Stimulated activated CD4-positive, alpha-beta T cell treated with anti-CD3 and anti-CD28 coated beads, TNF-alpha, amount 100 ng/mL, for 48 hours (primary cell): ENCODE results near the gene CACNA1B.
"Not testable (repeated sequence)": the region's sequence is repeated elsewhere in the genome, so short reads cannot be mapped to it uniquely, and the experiment has no call there.

Source experiments
- DNase-seq, 3 donors: peaks; one replicate each; pipeline ENCODE4 v3.0.0-alpha.2; 2020; ENCODE audit warnings: low read depth in 3 of 3

The CACNA1B gene

DNA sequence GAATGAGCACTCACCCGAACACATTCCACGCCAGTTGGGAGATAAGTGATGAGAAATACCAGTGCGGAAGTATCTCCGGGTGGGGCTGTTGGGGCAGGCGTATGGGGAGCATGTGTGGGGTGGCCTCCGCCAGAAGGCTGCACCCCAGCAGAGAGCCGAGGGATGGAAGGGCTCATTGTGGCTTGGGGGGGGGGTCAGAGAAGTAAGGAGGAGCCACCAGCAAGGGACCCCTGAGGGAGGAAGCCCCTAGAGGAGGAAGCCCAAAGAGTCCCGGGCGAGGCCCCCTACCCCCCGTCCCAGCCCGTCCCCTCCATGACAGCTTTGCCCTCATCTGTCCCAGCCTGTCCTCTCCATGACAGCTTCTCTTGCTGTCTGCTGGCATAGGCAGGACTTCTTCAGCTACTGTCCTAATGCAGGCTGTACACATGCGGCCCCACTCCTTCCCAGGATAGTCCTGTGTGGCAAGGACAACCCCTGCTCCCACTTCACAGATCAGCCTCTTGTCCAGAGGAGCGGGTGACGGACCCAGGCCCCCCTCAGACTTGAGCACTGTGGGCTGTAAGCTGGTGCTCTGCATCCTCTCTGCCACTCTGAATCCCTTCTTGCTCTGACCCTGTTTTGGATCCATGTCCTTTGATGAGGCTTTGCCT lies 239.6 kb downstream of the CACNA1B start:
- no peak for DNase-seq

DNA sequence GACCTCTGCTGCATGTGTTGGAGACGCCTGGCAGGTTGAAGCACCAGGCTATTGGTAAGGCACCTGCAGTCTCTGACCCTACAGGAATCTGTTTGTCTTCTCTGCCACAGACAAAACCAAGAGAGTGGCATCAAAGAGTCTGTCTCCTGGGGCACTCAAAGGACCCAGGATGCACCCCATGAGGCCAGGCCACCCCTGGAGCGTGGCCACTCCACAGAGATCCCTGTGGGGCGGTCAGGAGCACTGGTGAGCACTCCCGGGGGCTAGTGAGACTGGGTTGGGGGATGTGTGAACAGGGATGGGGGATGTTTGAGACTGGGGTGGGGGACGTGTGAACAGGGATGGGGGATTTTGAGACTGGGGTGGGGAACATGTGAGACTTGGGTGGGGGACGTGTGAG lies 240.3 kb downstream of the CACNA1B start:
- no peak for DNase-seq

DNA sequence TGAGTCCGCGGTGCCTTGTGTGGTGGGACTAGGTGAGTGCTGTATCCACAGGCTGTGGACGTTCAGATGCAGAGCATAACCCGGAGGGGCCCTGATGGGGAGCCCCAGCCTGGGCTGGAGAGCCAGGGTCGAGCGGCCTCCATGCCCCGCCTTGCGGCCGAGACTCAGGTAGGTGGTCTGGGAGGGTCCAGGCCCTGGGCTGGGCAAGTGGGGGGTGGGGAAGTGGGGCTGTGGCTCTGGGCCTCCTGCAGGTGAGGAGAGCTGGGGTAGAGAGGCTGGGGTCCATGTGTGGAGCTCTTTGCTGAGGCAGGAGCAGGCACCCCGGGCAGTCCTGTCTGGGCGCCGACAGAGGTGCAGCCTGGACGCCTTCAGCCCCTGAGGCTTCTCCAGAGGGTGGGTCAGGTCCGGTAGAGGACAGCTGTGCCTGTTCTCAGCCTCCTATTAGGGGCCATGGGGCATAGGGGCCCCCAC lies 241.1 kb downstream of the CACNA1B start:
- DNase-seq = no peak

DNA sequence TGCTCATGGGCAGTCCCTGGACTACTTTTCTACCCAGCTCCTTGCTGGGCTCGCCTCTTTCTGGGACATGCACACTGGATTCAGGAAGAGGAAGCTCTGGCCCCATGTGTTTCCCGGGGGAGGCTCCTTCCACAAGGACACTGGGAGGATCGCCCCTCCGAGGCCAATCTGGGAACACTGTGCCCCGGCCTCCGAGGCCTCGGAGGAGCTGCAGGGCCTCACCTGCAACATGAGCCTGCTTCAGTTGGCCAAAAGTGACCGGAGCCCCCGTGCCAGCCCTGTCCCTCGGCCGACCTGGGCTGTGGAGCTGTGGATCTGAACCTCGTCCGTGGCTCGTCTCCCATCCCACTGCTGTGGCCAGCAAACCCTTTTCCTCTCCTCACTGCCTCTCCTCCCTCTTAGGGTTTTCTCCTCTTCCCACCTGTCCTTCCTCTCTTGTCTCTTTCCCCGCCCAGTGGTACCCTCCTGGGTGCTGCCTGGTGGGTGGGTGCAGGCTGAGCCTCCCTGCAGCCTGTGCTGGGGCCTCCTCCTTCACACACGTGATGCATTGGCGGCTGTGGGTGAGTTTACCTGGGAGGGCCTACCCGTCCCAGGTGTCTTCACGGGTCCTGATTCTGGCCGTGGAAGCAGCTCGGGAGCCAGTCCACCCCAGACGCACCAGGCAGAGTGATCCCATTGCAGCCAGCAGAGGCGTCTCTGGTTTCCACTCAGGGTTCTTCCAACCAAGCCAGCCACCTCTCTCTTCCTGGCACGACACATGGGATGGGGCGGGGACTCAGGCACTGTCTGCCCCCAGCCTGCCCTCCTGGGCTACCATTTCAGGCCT lies 241.8 kb downstream of the CACNA1B start:
- no peak for DNase-seq

DNA sequence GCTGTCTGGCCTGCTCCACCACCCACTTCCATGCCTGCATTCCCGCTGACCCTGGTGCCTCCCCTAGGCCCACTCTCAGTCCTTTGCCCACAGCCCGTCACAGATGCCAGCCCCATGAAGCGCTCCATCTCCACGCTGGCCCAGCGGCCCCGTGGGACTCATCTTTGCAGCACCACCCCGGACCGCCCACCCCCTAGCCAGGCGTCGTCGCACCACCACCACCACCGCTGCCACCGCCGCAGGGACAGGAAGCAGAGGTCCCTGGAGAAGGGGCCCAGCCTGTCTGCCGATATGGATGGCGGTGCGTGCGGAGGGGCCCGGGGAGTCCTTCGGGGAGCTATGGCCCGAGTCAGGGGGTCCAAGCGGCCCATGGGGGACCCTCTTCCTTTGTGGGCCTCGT lies 242.5 kb downstream of the CACNA1B start:
- no peak for DNase-seq

DNA sequence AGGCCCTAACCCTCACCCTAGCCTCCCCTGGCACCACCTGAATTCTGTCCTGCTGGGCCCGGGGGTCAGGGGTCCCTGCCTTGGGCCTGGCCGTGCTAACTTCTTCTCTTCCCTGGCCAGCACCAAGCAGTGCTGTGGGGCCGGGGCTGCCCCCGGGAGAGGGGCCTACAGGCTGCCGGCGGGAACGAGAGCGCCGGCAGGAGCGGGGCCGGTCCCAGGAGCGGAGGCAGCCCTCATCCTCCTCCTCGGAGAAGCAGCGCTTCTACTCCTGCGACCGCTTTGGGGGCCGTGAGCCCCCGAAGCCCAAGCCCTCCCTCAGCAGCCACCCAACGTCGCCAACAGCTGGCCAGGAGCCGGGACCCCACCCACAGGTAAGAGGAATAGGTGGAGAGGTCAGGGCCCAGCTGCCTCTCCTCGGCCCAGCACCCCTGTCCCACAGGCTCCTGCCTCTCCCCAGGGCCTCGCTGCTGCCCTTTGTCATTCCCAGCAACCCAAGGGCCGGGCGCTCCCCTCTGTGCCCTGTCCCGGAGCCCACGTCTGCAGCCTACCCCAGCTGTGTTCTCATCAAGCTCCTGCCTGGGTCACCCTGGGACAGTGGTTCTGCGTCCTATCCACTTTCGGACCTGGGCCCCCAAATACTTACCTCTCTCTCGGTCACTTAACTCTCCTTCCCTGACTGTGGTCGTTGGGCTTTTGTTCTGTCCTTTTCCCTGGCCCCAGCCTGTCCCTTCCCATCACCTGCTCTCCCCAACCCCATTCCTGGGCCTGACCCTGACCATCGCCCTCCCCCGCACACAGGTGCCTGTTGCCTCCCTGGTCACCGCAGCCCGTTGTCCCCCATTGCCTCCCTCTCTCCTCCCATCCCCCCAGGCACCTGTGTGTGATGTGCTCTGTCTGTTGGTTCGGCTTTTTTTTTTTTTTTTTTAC lies 243.2 kb downstream of the CACNA1B start:
- no peak for DNase-seq

DNA sequence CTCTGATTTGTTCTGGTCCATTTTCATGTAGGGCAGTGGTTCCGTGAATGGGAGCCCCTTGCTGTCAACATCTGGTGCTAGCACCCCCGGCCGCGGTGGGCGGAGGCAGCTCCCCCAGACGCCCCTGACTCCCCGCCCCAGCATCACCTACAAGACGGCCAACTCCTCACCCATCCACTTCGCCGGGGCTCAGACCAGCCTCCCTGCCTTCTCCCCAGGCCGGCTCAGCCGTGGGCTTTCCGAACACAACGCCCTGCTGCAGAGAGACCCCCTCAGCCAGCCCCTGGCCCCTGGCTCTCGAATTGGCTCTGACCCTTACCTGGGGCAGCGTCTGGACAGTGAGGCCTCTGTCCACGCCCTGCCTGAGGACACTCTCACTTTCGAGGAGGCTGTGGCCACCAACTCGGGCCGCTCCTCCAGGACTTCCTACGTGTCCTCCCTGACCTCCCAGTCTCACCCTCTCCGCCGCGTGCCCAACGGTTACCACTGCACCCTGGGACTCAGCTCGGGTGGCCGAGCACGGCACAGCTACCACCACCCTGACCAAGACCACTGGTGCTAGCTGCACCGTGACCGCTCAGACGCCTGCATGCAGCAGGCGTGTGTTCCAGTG lies 244.0 kb downstream of the CACNA1B start:
- DNase-seq = no peak

DNA sequence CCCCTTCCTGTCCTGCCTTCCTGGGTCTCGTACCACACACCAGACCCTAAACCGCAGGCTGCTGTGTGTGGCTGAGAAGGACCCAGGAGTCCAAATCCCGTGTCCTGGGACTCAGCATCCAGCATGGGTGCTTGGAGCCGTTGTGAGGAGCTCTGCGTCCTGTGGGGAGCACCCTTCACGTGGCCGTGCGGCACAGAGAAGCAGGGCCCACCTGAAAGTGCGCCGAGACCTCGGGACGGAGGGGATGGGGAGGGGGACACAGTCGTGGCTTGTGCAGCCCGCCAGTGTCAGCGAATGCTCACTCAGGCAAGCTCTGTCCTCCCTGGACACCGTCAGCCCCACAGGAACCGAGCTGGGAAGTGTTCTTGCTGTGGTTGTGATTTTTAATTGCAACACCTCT lies 244.6 kb downstream of the CACNA1B start:
- no peak for DNase-seq

DNA sequence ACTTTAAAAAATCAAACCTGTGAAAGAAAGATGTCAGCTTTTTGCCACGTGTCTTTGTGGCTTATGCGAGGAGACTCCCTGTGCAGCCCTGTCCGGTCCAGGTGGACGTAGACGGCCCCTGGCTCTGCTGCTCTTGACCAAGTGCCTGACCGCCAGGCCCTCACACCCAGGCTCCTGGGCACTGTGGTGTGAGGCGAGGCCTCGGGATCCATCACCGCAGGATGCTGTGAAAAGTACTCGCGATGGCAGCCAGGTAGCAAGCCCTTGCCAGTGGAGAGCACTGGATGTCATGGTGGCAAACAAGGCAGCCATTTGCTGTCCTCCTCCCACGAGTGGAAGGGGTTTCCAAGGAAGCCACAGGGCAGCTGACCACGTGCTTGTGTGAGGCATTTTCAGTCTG lies 245.1 kb downstream of the CACNA1B start:
- no peak for DNase-seq

DNA sequence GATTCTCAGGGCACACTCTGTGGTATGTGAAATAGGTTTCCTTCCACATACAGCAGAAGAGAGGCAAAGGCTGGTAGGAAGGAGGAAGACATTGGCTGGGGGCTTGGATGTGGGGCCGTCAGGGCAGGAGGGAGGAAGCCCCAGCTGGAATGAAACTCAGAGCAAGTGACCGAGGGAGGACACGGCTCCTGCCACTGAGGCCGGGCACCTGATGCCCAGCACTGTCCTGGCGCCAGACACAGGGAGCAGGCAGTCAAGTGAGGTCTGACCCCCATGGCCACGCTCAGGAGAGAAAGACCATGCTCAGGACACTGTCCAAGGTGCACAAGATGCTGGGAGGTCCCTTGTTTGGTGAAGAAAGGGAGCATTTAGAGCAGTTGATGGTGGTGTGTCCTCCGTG lies 245.5 kb downstream of the CACNA1B start:
- no peak for DNase-seq

DNA sequence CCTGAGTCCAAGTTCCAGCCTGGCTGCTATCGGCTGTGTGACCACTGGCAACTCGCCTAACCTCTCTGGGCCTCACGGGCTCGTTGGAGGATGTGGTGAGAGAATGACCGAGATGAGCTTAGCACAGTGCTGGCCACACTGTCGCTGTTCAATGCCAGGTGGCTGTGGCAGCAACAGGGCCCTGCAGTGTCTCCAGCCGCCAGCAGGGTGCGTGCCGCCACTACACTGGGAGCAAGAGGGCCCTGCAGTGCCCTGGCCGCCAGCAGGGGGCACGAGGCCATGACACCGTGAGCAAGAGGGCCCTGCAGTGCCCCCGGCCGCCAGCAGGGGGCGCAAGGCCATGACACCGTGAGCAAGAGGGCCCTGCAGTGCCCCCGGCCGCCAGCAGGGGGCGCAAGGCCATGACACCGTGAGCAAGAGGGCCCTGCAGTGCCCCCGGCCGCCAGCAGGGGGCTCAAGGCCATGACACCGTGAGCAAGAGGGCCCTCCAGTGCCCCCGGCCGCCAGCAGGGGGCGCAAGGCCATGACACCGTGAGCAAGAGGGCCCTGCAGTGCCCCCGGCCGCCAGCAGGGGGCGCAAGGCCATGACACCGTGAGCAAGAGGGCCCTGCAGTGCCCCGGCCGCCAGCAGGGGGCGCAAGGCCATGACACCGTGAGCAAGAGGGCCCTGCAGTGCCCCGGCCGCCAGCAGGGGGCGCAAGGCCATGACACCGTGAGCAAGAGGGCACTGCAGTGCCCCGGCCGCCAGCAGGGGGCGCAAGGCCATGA lies 248.7 kb downstream of the CACNA1B start:
- peak in 2 of 3 donors; percentile 23 to 71 for DNase-seq

DNA sequence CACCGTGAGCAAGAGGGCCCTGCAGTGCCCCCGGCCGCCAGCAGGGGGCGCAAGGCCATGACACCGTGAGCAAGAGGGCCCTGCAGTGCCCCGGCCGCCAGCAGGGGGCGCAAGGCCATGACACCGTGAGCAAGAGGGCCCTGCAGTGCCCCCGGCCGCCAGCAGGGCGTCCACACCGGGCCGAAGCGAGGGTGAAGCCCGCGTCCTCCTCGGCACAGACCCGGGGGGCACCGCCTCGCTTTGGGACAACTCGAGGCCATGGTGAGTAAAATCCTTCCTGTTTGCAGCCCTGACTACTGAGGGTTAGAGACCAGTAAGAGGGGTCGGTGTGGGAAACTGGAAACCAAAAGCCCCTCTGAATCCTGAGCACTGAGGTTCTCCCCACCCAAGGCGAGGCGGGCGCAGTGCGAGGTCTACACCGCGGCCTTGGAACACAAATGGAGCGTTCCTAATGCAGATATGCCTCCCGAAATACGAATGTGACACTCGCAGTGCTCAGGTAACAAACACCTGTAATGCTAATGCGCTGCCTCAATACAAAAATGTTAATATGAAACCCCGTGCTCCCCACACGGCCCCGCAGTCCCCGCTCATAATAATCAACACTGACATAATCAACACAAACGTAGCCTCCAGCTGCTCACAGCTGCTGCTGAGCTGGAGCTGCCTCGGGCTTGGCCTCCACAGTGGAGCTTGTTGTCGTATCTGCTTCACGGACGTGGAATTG lies 249.4 kb downstream of the CACNA1B start:
- DNase-seq = not testable (repeated sequence)

DNA sequence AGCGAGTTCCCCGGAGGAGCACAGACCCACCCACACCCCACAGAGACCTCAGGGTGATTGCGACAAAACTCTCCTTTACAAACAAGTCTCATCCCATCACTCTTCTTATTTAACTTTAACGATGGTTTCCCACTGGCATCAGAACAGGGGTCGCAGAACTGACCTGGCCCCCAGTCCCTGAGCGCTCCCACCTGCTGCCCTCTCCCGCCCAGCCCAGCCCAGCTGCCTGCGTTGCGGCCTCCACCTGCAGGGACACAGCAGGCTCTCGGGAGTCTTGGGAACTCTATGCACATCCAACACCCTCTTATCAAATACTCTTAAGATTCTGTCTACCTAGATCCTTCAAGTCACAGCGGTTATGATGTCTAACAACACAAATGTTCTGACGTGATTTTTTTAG lies 250.4 kb downstream of the CACNA1B start:
- not testable (repeated sequence) for DNase-seq

DNA sequence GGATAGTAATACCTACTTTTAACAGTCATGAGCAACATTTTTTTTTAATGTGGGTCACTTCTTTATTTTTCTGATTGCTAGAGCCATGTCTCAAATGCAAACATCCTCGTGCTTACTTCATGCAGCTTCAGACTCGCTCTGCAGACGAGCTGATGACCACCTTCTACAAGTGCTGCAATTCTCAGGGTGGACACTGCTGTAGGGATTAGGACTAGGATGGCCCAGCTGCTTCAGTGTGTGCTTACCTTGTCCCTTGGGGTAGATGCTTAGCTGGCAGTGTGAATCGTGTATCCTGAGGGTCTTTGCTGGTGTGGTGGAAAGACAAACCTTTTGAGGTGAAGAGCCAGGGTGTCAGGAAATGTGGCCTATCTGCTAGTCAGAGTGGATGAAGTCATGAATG lies 251.7 kb downstream of the CACNA1B start:
- DNase-seq = not testable (repeated sequence)

DNA sequence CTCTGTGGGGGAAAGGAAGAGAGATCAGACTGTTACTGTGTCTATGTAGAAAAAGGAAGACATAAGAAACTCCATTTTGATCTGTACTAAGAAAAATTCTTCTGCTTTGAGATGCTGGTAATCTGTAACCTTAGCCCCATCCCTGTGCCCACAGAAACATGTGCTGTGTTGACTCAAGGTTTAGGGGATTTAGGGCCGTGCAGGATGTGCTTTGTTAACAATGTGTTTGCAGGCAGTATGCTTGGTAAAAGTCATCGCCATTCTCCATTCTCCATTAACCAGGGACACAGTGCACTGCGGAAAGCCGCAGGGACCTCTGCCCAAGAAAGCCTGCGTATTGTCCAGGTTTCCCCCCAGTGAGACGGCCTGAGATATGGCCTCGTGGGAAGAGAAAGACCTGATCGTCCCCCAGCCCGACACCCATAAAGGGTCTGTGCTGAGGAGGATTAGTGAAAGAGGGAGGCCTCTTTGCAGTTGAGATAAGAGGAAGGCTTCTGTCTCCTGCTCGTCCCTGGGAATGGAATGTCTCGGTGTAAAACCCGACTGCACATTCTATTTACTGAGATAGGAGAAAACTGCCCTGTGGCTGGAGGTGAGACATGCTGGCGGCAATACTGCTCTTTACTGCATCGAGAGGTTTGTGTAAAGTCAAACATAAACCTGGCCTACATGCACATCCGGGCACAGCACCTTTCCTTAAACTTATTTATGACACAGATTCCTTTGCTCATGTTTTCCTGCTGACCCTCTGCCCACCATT lies 255.5 kb downstream of the CACNA1B start:
- DNase-seq = not testable (repeated sequence)

DNA sequence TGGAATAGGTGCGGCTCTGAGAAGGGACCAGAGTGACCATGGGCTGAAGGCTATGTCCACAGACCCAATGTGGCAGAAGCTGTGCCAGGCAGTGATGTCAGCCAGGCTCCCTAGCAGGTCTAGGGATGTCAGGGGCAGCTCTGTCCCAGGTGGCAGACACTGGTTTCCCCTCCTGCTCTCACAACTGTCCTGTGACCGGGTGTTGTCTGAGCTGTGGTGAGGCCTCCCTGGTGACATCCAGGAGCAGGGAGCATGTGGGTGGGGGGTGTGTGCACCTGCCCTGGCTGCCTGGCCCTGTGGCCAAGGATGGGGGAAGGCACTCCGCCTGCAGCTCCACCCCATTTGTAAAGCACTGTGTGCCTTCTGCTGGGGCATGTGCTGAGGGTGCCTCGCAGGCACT lies 257.0 kb downstream of the CACNA1B start:
- DNase-seq = not testable (repeated sequence)

DNA sequence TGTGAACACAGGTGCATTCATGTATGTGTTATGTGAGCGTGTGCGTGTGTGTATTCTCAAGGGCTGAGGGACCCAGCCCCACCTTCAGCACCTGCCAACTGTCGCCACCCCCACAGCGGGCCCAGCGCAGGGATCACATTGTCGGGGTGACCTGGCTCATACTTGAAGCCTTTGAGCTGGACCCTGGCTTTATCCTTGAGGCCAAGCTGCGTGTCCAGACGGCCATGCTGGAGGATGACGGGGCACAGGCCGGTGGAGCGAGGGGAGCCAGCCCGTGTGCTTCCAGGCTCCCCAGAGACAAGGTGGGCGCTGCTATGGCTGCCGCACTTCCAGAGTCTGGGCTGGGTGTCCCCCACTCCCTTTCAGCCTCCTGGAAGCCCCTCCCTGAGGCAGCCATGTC lies 261.5 kb downstream of the CACNA1B start:
- not testable (repeated sequence) for DNase-seq

DNA sequence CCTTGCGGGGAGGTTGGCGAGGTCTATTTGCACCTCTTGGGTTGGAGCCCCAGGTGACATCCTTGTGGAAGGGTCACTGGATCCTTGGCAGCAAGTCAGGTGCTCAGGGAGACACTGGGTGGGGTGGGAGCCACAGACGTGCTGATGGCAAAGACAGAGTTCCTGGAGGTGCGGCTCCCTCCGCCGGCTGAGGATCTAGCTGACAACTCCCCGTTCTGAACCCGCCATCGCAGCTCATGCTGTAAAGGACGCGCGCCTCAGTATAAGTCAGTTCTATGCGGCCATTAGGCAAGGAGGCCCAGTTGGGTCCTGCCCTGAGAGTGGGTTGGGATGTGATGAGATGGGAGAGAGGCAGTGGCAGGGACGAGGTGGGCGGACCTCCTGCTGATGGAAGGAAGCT lies 263.4 kb downstream of the CACNA1B start:
- not testable (repeated sequence) for DNase-seq

DNA sequence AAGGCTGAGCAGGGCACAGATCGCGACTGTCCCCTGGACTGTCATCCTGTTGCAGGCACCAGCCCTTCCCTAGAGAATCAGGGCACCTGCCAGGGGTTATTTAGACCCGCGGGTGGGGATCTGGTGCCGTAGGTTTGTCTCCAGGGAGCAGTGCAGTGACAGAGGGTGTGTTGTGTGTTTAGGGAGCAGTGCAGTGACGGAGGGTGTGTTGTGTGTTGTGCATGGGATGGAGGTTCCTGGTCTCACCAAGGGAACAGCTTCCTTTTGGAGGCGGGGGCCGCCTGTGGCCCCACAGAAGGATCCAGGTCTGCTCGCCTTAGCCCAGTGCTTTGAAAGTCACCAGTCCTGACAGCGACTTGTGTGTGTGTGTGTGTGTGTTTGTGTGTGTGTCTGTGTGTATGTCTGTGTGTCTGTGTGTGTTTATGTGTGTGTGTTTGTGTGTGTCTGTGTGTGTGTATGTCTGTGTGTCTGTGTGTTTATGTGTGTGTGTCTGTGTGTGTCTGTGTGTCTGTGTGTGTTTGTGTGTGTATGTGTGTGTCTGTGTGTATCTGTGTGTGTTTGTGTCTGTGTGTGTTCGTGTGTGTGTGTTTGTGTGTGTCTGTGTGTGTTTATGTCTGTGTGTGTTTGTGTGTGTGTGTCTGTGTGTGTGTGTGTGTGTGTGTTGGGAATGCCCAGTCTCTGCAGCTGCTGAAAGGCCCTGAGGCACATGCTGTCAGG lies 265.1 kb downstream of the CACNA1B start:
- DNase-seq = not testable (repeated sequence)
